HCT116 (cell line): ENCODE measurements around the gene ITGA2B. TPM values are rescaled to one million over a fixed set of nuclear protein-coding genes. Genes with fewer than 3 reads are reported as not detected.

Source experiments
- ATAC-seq: fragments of 200-7000 bp; cut with Tn5 transposase; 2 replicates; pipeline ENCODE4 v1.9.1; 2020; ENCODE audit warnings: mild to moderate bottlenecking, moderate library complexity
- BruUV-seq: library from RNA; stranded (reverse); fragments of 400-500 nt; replicated peaks from 2 replicates; lab custom pipeline; 2021; lab: Mats Ljungman, UMichigan
- CTCF ChIA-PET: fragments of 300-600 bp; sonication (Branson Sonifier 250); formaldehyde crosslinking; loops from one replicate; lab custom pipeline; 2021; ENCODE audit warnings: antibody characterized with exemption; lab: Charles Lee
- POLR2A ChIA-PET: fragments of 300-600, 350-600 bp; sonication (Branson Sonifier 250); formaldehyde crosslinking; loops from one replicate; lab custom pipeline; 2021; ENCODE audit warnings: antibody characterized with exemption; lab: Charles Lee
- RAD21 ChIA-PET, 2 experiments: fragments of 300-600 bp; sonication (Branson Sonifier 250); formaldehyde crosslinking; loops; one replicate each; lab custom pipeline; 2023; ENCODE audit warnings: low total read pairs in 2 of 2; ENCODE audit not compliant: uncharacterized antibody in 2 of 2, unreplicated experiment in 2 of 2, low non-redundant PET in 1 of 2; lab: Charles Lee
- DNase-seq: peaks from one replicate; pipeline ENCODE4 v3.0.0-alpha.2; 2010; ENCODE audit warnings: low read depth, low spot score
- H2AFZ ChIP-seq: fragments of 200-600 bp; shearing (Covaris generic), sonication (generic); 2 replicates; pipeline ENCODE4 v1.6.1; 2017; ENCODE audit warnings: low read depth, mixed run types, mixed read lengths, antibody characterized with exemption, low read length; ENCODE audit not compliant: poor library complexity, severe bottlenecking
- H3K27ac ChIP-seq: 2 replicates; pipeline ENCODE4 v1.5.1; 2012; ENCODE audit warnings: low read depth, low read length
- H3K27me3 ChIP-seq: fragments of 200-600 bp; sonication (generic); 2 replicates; pipeline ENCODE4 v1.6.1; 2016; ENCODE audit warnings: mixed run types, low read length, mixed read lengths; ENCODE audit not compliant: insufficient read depth
- H3K36me3 ChIP-seq, 2 experiments: fragments of 200-500 bp in 1 of 2; fragments of 200-600 bp in 1 of 2; sonication (Bioruptor generic) in 1 of 2; sonication (generic) in 1 of 2; 2 replicates each; pipeline versions ENCODE4 v1.5.1 to v1.6.1; 2014 to 2016; ENCODE audit warnings: low read length in 2 of 2, inconsistent platforms in 1 of 2, mixed read lengths in 1 of 2, mixed run types in 1 of 2; ENCODE audit not compliant: insufficient read depth in 2 of 2, control insufficient read depth in 1 of 2
- H3K4me1 ChIP-seq, 2 experiments: fragments of 200-600 bp in 1 of 2; sonication (generic) in 1 of 2; 2 replicates each; pipeline versions ENCODE4 v1.5.1 to v1.6.1; 2012 to 2017; ENCODE audit warnings: low read length in 2 of 2, inconsistent platforms in 1 of 2, mild to moderate bottlenecking in 1 of 2, mixed read lengths in 1 of 2, mixed run types in 1 of 2, moderate library complexity in 1 of 2; ENCODE audit not compliant: insufficient read depth in 2 of 2, control insufficient read depth in 1 of 2
- H3K4me2 ChIP-seq: fragments of 200-600 bp; sonication (generic); 2 replicates; pipeline ENCODE4 v1.6.1; 2017; ENCODE audit warnings: mixed run types, low read length, mixed read lengths
- H3K4me3 ChIP-seq, 2 experiments: fragments of 200-600 bp in 1 of 2; sonication (generic) in 1 of 2; replicated peaks in 1 of 2; 2 replicates each; pipeline ENCODE4 v1.5.1; 2011 to 2016; ENCODE audit warnings: low read length in 2 of 2, control low read depth in 1 of 2, low read depth in 1 of 2, mild to moderate bottlenecking in 1 of 2, mixed read lengths in 1 of 2, mixed run types in 1 of 2
- H3K79me2 ChIP-seq: fragments of 200-600 bp; sonication (generic); 2 replicates; pipeline ENCODE4 v1.6.1; 2017; ENCODE audit warnings: mild to moderate bottlenecking, mixed run types, low read length, moderate library complexity, mixed read lengths; ENCODE audit not compliant: insufficient read depth
- H3K9ac ChIP-seq: fragments of 200-600 bp; sonication (generic); 2 replicates; pipeline ENCODE4 v1.6.1; 2016; ENCODE audit warnings: low read length, mixed read lengths
- H3K9me2 ChIP-seq: fragments of 200-600 bp; sonication (generic), shearing (Covaris generic); 2 replicates; pipeline ENCODE4 v1.6.1; 2017; ENCODE audit warnings: mixed run types, mild to moderate bottlenecking, moderate library complexity; ENCODE audit not compliant: insufficient read depth
- H3K9me3 ChIP-seq, 2 experiments: fragments of 200-500 bp in 1 of 2; fragments of 200-600 bp in 1 of 2; sonication (Bioruptor generic) in 1 of 2; sonication (generic) in 1 of 2; 2 replicates each; pipeline ENCODE4 v1.6.1; 2014 to 2017; ENCODE audit warnings: low read length in 2 of 2, mixed read lengths in 2 of 2, inconsistent platforms in 1 of 2, low read depth in 1 of 2, mild to moderate bottlenecking in 1 of 2, mixed run types in 1 of 2, moderate library complexity in 1 of 2; ENCODE audit not compliant: control insufficient read depth in 1 of 2, insufficient read depth in 1 of 2
- H4K20me1 ChIP-seq: fragments of 200-600 bp; sonication (generic), shearing (Covaris generic); 2 replicates; pipeline ENCODE4 v1.6.1; 2017; ENCODE audit warnings: mixed run types, mild to moderate bottlenecking, moderate library complexity; ENCODE audit not compliant: insufficient read depth
- CBX3 ChIP-seq: IDR thresholded peaks from 2 replicates; pipeline ENCODE4 v1.6.1; 2012; ENCODE audit warnings: low read depth
- CEBPB ChIP-seq: IDR thresholded peaks from 2 replicates; pipeline ENCODE4 v1.6.1; 2012; ENCODE audit warnings: low read depth
- EGR1 ChIP-seq: IDR thresholded peaks from 2 replicates; pipeline ENCODE4 v1.6.1; 2012; ENCODE audit warnings: low read depth
- ELF1 ChIP-seq: IDR thresholded peaks from 2 replicates; pipeline ENCODE4 v1.6.1; 2012; ENCODE audit warnings: low read depth, borderline replicate concordance
- FOSL1 ChIP-seq: IDR thresholded peaks from 2 replicates; pipeline ENCODE4 v1.6.1; 2012; ENCODE audit warnings: low read depth
- JUND ChIP-seq: IDR thresholded peaks from 2 replicates; pipeline ENCODE4 v1.6.1; 2012
- POLR2A ChIP-seq: IDR thresholded peaks from 2 replicates; pipeline ENCODE4 v1.7.0; 2011; ENCODE audit warnings: borderline replicate concordance; ENCODE audit not compliant: insufficient read depth, insufficient read length; ENCODE audit errors: extremely low read depth
- POLR2AphosphoS5 ChIP-seq: IDR thresholded peaks from 2 replicates; pipeline ENCODE4 v1.6.1; 2011; ENCODE audit warnings: mild to moderate bottlenecking, low read depth, low read length, moderate library complexity
- RAD21 ChIP-seq: IDR thresholded peaks from 2 replicates; pipeline ENCODE4 v1.6.1; 2012; ENCODE audit warnings: low read depth, mild to moderate bottlenecking
- SIN3A ChIP-seq: IDR thresholded peaks from 2 replicates; pipeline ENCODE4 v1.6.1; 2012; ENCODE audit warnings: low read depth
- SP1 ChIP-seq: IDR thresholded peaks from 2 replicates; pipeline ENCODE4 v1.6.1; 2012; ENCODE audit warnings: low read depth
- SRF ChIP-seq: IDR thresholded peaks from 2 replicates; pipeline ENCODE4 v1.6.1; 2012; ENCODE audit warnings: low read depth
- TCF7L2 ChIP-seq: IDR thresholded peaks from 2 replicates; pipeline ENCODE4 v1.7.0; 2011; ENCODE audit warnings: borderline replicate concordance, inconsistent platforms; ENCODE audit not compliant: insufficient read depth, insufficient read length; ENCODE audit errors: extremely low read depth
- YY1 ChIP-seq: IDR thresholded peaks from 2 replicates; pipeline ENCODE4 v1.6.1; 2011; ENCODE audit warnings: low read length, low read depth, moderate library complexity, mild to moderate bottlenecking; ENCODE audit not compliant: insufficient replicate concordance; ENCODE audit errors: extremely low read depth
- intact Hi-C: fragments of 100-400 bp; cut with micrococcal nuclease; formaldehyde crosslinking; loops from 2 replicates; pipeline ENCODE4 v1.10.0; 2022
- total RNA-seq: library from RNA; stranded (reverse); gene quantifications from one replicate; pipeline ENCODE4 v1.2.1, GENCODE V29; 2021; ENCODE audit not compliant: unreplicated experiment
- TF ChIP-seq, protein P1 (sequence below): IDR thresholded peaks from 2 replicates; pipeline ENCODE4 v1.6.1; 2012
- TF ChIP-seq, protein P2 (sequence below): IDR thresholded peaks from 2 replicates; pipeline ENCODE4 v1.6.1; 2011; ENCODE audit warnings: mild to moderate bottlenecking, low read length, moderate library complexity; ENCODE audit not compliant: insufficient replicate concordance; ENCODE audit errors: extremely low read depth
- TF ChIP-seq, protein P3 (sequence below): IDR thresholded peaks from 2 replicates; pipeline ENCODE4 v1.6.1; 2012; ENCODE audit warnings: low read depth

Gene ITGA2B
- total RNA-seq, 1 experiment from 2014 or later, result 7.6 TPM

DNA sequence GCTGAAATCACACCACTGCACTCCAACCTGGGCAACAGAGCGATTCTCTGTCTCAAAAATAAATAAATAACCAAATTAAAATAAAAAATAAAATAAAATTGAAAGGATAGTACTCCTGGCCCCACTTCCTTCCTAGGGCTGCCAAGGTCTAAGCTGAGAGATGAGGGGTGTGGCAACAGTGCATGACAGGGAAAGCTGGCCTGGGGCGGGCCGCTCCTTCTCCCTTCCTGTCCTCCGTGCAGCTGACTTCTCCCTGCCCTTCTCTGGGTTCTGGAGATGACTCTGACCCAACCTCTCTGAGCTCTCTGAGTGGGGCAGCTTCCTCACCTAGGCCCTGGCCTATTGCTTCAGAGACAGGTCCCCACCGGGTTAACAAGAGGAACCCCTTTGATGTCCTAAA lies 56.1 kb downstream of the ITGA2B start:
- POLR2A ChIA-PET, result no interaction called here

DNA sequence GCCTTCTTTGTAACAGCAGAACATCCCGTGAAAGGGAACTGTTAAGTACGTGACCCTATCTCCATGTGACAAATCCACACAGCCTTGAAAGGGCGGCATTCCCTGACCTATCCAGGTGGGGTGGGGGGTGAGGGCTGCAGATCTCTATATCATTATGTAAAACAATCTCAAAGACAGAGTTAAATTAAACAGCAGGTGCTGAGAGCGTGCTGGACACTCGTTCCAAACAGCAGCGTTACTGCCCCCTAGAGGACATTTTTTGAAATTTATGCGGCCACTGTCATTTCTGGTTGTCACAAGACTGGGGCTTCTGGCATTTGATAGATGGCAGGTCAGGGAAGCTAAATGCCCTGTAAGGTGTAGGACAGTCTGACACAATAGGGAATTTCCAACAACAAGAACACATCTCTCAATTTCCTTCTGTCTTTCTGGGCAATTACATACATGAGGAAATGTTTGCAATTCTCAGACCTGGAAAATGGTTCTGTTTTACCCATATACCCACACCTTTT lies 58.1 kb downstream of the ITGA2B start:
- BruUV-seq, result no TSS peak
- ChIA-PET POLR2A (interaction anchor here (0.8 to 1.5 kb wide), 2 partner anchors 14 to 127 kb away, joined by 4 to 7 read pairs; partner anchors contain the start of gene GRN), RAD21 (no interaction called here), CTCF (interaction anchor here (0.8 to 2.3 kb wide), 17 partner anchors 14 to 191 kb away, joined by 3 to 13 read pairs (median 5); partner anchors contain the start of genes FAM171A2 and GRN)
- Histone ChIP-seq H3K9ac (no peak overlapping the region), H3K4me1 (peaks cover 18 to 31% of the 10 kb centered on the region in 2 experiments), H3K27me3 (no peaks in the 10 kb centered on the region), H4K20me1 (no peaks in the 10 kb centered on the region), H2AFZ (peak overlapping the region; percentile 87), H3K27ac (no peak overlapping the region), H3K4me2 (peak overlapping the region; percentile 55), H3K9me2 (no peaks in the 10 kb centered on the region), H3K9me3 (no peaks in the 10 kb centered on the region), H3K4me3 (no peak overlapping the region; a peak in 1 of 4 replicates), H3K36me3 (no peaks in the 10 kb centered on the region), H3K79me2 (0 out of 2 replicates have a peak, but pooled peaks cover 2% of the 10 kb centered on the region)
- DNase-seq (peak; percentile 79), ATAC-seq (peak; percentile 63)
- intact Hi-C loops, result loop anchor here (1.0 kb wide), 1 partner anchor 190 kb away; the partner anchor contains the start of gene HROB
- TF ChIP-seq, protein P1, sequence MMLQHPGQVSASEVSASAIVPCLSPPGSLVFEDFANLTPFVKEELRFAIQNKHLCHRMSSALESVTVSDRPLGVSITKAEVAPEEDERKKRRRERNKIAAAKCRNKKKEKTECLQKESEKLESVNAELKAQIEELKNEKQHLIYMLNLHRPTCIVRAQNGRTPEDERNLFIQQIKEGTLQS, result no peak
- TF ChIP-seq TCF7L2, result no peak
- TF ChIP-seq, protein P2, sequence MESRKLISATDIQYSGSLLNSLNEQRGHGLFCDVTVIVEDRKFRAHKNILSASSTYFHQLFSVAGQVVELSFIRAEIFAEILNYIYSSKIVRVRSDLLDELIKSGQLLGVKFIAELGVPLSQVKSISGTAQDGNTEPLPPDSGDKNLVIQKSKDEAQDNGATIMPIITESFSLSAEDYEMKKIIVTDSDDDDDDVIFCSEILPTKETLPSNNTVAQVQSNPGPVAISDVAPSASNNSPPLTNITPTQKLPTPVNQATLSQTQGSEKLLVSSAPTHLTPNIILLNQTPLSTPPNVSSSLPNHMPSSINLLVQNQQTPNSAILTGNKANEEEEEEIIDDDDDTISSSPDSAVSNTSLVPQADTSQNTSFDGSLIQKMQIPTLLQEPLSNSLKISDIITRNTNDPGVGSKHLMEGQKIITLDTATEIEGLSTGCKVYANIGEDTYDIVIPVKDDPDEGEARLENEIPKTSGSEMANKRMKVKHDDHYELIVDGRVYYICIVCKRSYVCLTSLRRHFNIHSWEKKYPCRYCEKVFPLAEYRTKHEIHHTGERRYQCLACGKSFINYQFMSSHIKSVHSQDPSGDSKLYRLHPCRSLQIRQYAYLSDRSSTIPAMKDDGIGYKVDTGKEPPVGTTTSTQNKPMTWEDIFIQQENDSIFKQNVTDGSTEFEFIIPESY, result peak; percentile 31
- TF ChIP-seq SRF, result no peak
- no peak for TF ChIP-seq JUND
- TF ChIP-seq SP1, result no peak
- TF ChIP-seq POLR2A, result no peak
- TF ChIP-seq POLR2AphosphoS5, result no peak
- no peak for TF ChIP-seq ELF1
- TF ChIP-seq CEBPB, result no peak
- no peak for TF ChIP-seq FOSL1
- TF ChIP-seq, protein P3, sequence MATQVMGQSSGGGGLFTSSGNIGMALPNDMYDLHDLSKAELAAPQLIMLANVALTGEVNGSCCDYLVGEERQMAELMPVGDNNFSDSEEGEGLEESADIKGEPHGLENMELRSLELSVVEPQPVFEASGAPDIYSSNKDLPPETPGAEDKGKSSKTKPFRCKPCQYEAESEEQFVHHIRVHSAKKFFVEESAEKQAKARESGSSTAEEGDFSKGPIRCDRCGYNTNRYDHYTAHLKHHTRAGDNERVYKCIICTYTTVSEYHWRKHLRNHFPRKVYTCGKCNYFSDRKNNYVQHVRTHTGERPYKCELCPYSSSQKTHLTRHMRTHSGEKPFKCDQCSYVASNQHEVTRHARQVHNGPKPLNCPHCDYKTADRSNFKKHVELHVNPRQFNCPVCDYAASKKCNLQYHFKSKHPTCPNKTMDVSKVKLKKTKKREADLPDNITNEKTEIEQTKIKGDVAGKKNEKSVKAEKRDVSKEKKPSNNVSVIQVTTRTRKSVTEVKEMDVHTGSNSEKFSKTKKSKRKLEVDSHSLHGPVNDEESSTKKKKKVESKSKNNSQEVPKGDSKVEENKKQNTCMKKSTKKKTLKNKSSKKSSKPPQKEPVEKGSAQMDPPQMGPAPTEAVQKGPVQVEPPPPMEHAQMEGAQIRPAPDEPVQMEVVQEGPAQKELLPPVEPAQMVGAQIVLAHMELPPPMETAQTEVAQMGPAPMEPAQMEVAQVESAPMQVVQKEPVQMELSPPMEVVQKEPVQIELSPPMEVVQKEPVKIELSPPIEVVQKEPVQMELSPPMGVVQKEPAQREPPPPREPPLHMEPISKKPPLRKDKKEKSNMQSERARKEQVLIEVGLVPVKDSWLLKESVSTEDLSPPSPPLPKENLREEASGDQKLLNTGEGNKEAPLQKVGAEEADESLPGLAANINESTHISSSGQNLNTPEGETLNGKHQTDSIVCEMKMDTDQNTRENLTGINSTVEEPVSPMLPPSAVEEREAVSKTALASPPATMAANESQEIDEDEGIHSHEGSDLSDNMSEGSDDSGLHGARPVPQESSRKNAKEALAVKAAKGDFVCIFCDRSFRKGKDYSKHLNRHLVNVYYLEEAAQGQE, result no peak
- peak; percentile 85 for TF ChIP-seq RAD21
- TF ChIP-seq EGR1, result no peak

More for the DNA sequence above, 56.1 kb downstream of the ITGA2B start:
- TF ChIP-seq RAD21, result no peak
- TF ChIP-seq YY1, result no peak
- TF ChIP-seq CBX3, result no peak
- TF ChIP-seq SIN3A, result no peak
- TF ChIP-seq, all 23 proteins: peak for 0
- ChIA-PET CTCF (interaction anchor here (1.1 kb wide), 1 partner anchor 123 kb away, joined by 3 read pairs; no protein-coding TSS in a partner anchor), RAD21 (no interaction called here)
- no peaks in the 10 kb centered on the region for H3K36me3 ChIP-seq
- no peak overlapping the region for H3K9ac ChIP-seq
- H3K79me2 ChIP-seq, result no peaks in the 10 kb centered on the region
- H3K4me3 ChIP-seq, result no peak overlapping the region
- H4K20me1 ChIP-seq, result no peaks in the 10 kb centered on the region
- DNase-seq, result no peak
- intact Hi-C loops, result no loop called here
- no peaks in the 10 kb centered on the region for H3K27me3 ChIP-seq
- H3K27ac ChIP-seq, result no peak overlapping the region
- BruUV-seq, result no TSS peak
- no peak for ATAC-seq
- no peaks in the 10 kb centered on the region for H3K9me3 ChIP-seq
- H3K9me2 ChIP-seq, result no peaks in the 10 kb centered on the region
- no peak overlapping the region for H2AFZ ChIP-seq
- peaks cover 8 to 19% of the 10 kb centered on the region in 2 experiments for H3K4me1 ChIP-seq
- no peak overlapping the region for H3K4me2 ChIP-seq
